ENCODE results near the gene KRTAP10-4.

Gene KRTAP10-4

DNA sequence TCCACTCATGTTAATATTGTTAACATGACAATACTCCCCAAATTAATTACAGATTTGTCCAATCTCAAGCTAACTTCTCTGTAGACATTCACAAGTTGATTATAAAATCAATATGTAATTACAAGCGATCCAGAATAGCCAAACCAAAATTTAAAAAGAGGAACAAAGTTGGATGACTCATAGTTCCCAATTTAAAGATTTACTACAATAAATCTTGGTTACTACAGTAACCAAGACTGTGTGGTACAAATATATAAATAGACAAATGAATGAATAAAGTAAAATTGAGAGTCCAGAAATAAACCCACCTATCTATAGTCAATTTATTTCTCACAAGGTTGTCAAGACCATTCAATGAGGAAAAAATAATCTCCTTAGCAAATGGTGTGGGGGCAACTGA, 7.1 kb upstream of the KRTAP10-4 start:
- DNase-seq (ENCODE audit: insufficient read length, low spot score) (no peak), FAIRE-seq (no peak)
- no peak for TF ChIP-seq CTCF (IDR thresholded peaks at IDR 0.05; ENCODE audit: insufficient read depth, missing control alignments)

GRCh38 chr21:44567481-44568171, 5.9 kb upstream of the KRTAP10-4 start:
- FAIRE-seq (no peak), DNase-seq (ENCODE audit: insufficient read length, low spot score) (no peak)
- TF ChIP-seq CTCF (IDR thresholded peaks at IDR 0.05; ENCODE audit: insufficient read depth, missing control alignments) = no peak

DNA sequence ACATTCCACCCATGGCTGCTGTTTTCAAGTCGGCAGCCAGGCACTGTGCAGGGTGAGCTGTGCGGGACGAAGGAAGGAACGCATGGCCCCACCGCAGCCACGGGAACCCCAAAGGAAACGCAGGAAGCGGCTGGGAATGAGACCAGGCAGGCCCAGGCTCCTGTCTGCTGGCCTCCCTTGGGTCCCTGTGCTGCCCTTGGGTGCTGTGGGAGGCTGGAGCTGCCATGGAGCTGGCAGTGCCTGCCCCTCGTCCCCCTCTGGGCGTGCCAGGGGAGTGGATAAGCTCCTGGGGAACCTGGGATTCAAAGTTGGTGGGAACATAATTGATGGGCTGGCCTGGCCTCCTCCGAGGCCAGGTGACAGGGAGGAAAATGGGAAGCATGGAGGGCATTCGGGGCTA, 5.3 kb upstream of the KRTAP10-4 start:
- no peak for DNase-seq (ENCODE audit: insufficient read length, low spot score)
- TF ChIP-seq CTCF (IDR thresholded peaks at IDR 0.05; ENCODE audit: insufficient read depth, missing control alignments) = no peak
- FAIRE-seq = no peak

GRCh38 chr21:44568667-44569556, 4.6 kb upstream of the KRTAP10-4 start:
- no peak for TF ChIP-seq CTCF (IDR thresholded peaks at IDR 0.05; ENCODE audit: insufficient read depth, missing control alignments)
- FAIRE-seq = no peak
- no peak for DNase-seq (ENCODE audit: insufficient read length, low spot score)

DNA sequence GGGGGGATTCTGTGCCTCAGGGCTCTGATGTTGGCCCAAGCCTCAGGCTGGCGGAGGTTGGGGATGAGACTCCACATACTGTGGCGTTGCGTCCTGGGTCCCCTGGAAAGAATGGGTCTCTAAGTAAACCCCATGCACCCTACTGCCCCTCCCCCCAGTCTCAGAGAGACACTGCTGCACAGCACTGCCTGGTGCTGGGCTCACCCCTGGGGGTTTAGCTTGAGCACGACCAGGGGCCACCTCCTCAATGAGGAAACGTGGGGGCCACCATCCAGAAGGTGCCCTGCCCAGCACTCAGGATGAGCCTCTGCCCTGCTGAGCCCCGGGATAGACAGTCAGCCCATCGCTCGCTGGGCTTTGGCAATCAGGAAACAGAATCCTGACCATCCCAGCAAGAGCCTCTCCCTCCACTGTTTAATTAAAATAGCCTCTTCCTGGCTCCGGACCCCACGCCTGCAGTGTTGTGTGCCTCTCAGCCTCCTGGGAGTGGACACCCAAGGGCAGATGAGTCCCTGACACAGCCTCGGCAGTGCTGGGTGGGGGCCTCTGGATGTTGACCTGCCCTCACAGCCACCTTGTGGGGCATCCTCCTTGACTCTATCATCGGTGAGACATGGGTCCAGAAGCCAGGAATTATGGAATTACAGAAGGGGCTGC, 3.5 kb upstream of the KRTAP10-4 start:
- FAIRE-seq (no peak), DNase-seq (ENCODE audit: insufficient read length, low spot score) (no peak)
- no peak for TF ChIP-seq CTCF (IDR thresholded peaks at IDR 0.05; ENCODE audit: insufficient read depth, missing control alignments)

- DNase-seq (ENCODE audit: insufficient read length, low spot score) (no peak), FAIRE-seq (no peak)
- no peak for TF ChIP-seq CTCF (IDR thresholded peaks at IDR 0.05; ENCODE audit: insufficient read depth, missing control alignments)
Measured at GRCh38 chr21:44571296-44571695, 2.2 kb upstream of the KRTAP10-4 start.
